Caco-2 (cell line): ENCODE data around the gene BUB1. TPM values are rescaled to one million over a fixed set of nuclear protein-coding genes. Genes with fewer than 3 reads are reported as not detected.

Source experiments
- BruUV-seq: library from RNA; stranded (reverse); fragments of 400-500 nt; replicated peaks from 2 replicates; lab custom pipeline; 2021; lab: Mats Ljungman, UMichigan
- CTCF ChIA-PET: fragments of 300-600 bp; sonication (Branson Sonifier 250); formaldehyde crosslinking; loops from one replicate; lab custom pipeline; 2022; ENCODE audit warnings: antibody characterized with exemption; lab: Charles Lee
- POLR2A ChIA-PET: fragments of 300-600 bp; sonication (Branson Sonifier 250); formaldehyde crosslinking; loops from one replicate; lab custom pipeline; 2022; ENCODE audit warnings: antibody characterized with exemption; lab: Charles Lee
- DNase-seq, 2 experiments: peaks; one replicate each; pipeline versions ENCODE4 v3.0.0 to v3.0.0-alpha.2; 2020 to 2022
- H3K27me3 ChIP-seq: replicated peaks from 2 replicates; pipeline ENCODE4 v1.6.0; 2011; ENCODE audit warnings: low read length; ENCODE audit not compliant: control insufficient read depth, insufficient read depth
- H3K36me3 ChIP-seq: 2 replicates; pipeline ENCODE4 v1.5.1; 2011; ENCODE audit warnings: low read length; ENCODE audit not compliant: control insufficient read depth, insufficient read depth
- H3K4me1 ChIP-seq: fragments of 250-450 bp; sonication (Bioruptor Pico); 2 replicates; pipeline ENCODE4 v1.5.1; 2020; ENCODE audit warnings: mild to moderate bottlenecking
- H3K4me3 ChIP-seq: 2 replicates; pipeline ENCODE4 v1.5.1; 2011; ENCODE audit warnings: low read depth, mild to moderate bottlenecking, control low read depth, low read length
- H3K9me3 ChIP-seq: fragments of 250-450 bp; sonication (Bioruptor Pico); 2 replicates; pipeline ENCODE4 v1.5.1; 2020; ENCODE audit warnings: mild to moderate bottlenecking, moderate library complexity
- H3K27ac Mint-ChIP-seq: one replicate; pipeline ENCODE4 v1.8.0; 2022; ENCODE audit warnings: mixed read lengths; ENCODE audit not compliant: unreplicated experiment
- H3K27me3 Mint-ChIP-seq: one replicate; pipeline ENCODE4 v1.8.0; 2022; ENCODE audit warnings: mixed read lengths; ENCODE audit not compliant: insufficient read depth, unreplicated experiment
- H3K36me3 Mint-ChIP-seq: one replicate; pipeline ENCODE4 v1.8.0; 2022; ENCODE audit warnings: mild to moderate bottlenecking, mixed read lengths; ENCODE audit not compliant: insufficient read depth, unreplicated experiment
- H3K4me1 Mint-ChIP-seq: one replicate; pipeline ENCODE4 v1.8.0; 2022; ENCODE audit warnings: low read depth, mixed read lengths; ENCODE audit not compliant: unreplicated experiment
- H3K4me3 Mint-ChIP-seq: one replicate; pipeline ENCODE4 v1.8.0; 2022; ENCODE audit warnings: mild to moderate bottlenecking, moderate library complexity, mixed read lengths; ENCODE audit not compliant: unreplicated experiment
- H3K9me3 Mint-ChIP-seq: one replicate; pipeline ENCODE4 v1.8.0; 2022; ENCODE audit warnings: mixed read lengths; ENCODE audit not compliant: unreplicated experiment
- intact Hi-C: fragments of 100-400 bp; cut with micrococcal nuclease; formaldehyde crosslinking; loops from one replicate; pipeline ENCODE4 v1.10.0; 2022; ENCODE audit not compliant: unreplicated experiment
- total RNA-seq: library from RNA; stranded (reverse); gene quantifications from 2 replicates; pipeline ENCODE4 v1.2.3, GENCODE V29; 2022
- TF ChIP-seq, protein P1 (sequence below), 2 experiments: fragments of 200-600 bp in 1 of 2; IDR thresholded peaks; 1 replicate in 1 of 2; 2 replicates in 1 of 2; pipeline versions ENCODE4 v1.5.1 to v1.8.0; 2011 to 2022; ENCODE audit warnings: antibody characterized with exemption in 1 of 2, control low read depth in 1 of 2, inconsistent platforms in 1 of 2, low read depth in 1 of 2, low read length in 1 of 2, mild to moderate bottlenecking in 1 of 2, moderate library complexity in 1 of 2; ENCODE audit not compliant: insufficient read depth in 1 of 2, severe bottlenecking in 1 of 2, unreplicated experiment in 1 of 2

Gene BUB1
- total RNA-seq, 1 experiment from 2014 or later: 60.7 TPM

- POLR2A ChIA-PET: no interaction called here
- BruUV-seq: no TSS peak
Observed at GRCh38 chr2:110642360-110642759, 35.5 kb downstream of the BUB1 start.

GRCh38 chr2:110639972-110640371 is 37.9 kb downstream of the BUB1 start:
- intact Hi-C loops: no loop called here
- H3K36me3 Mint-ChIP-seq: peaks cover 78% of the 10 kb centered on the region
- no peak for DNase-seq
- H3K27ac Mint-ChIP-seq: no peak overlapping the region
- no TSS peak for BruUV-seq
- Histone ChIP-seq H3K4me3 (no peak overlapping the region), H3K9me3 (no peaks in the 10 kb centered on the region), H3K36me3 (no peaks in the 10 kb centered on the region), H3K27me3 (no peaks in the 10 kb centered on the region), H3K4me1 (no peaks in the 10 kb centered on the region)
- H3K9me3 Mint-ChIP-seq: no peaks in the 10 kb centered on the region
- H3K4me3 Mint-ChIP-seq: no peak overlapping the region
- ChIA-PET CTCF (interaction anchor here (0.6 kb wide), 1 partner anchor 114 kb away, joined by 6 read pairs; no protein-coding TSS in a partner anchor), POLR2A (no interaction called here)
- no peaks in the 10 kb centered on the region for H3K4me1 Mint-ChIP-seq
- no peaks in the 10 kb centered on the region for H3K27me3 Mint-ChIP-seq
- TF ChIP-seq, protein P1, sequence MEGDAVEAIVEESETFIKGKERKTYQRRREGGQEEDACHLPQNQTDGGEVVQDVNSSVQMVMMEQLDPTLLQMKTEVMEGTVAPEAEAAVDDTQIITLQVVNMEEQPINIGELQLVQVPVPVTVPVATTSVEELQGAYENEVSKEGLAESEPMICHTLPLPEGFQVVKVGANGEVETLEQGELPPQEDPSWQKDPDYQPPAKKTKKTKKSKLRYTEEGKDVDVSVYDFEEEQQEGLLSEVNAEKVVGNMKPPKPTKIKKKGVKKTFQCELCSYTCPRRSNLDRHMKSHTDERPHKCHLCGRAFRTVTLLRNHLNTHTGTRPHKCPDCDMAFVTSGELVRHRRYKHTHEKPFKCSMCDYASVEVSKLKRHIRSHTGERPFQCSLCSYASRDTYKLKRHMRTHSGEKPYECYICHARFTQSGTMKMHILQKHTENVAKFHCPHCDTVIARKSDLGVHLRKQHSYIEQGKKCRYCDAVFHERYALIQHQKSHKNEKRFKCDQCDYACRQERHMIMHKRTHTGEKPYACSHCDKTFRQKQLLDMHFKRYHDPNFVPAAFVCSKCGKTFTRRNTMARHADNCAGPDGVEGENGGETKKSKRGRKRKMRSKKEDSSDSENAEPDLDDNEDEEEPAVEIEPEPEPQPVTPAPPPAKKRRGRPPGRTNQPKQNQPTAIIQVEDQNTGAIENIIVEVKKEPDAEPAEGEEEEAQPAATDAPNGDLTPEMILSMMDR (IDR thresholded peaks at IDR 0.05; ENCODE audit: insufficient read depth in 1 of 2, low read depth in 1 of 2, low read length in 1 of 2, severe bottlenecking in 1 of 2, unreplicated experiment in 1 of 2): no peak

More at GRCh38 chr2:110642360-110642759, 35.5 kb downstream of the BUB1 start:
- no peaks in the 10 kb centered on the region for H3K36me3 ChIP-seq
- H3K36me3 Mint-ChIP-seq: peaks cover 86% of the 10 kb centered on the region
- H3K4me1 ChIP-seq: no peaks in the 10 kb centered on the region
- H3K27me3 ChIP-seq: no peaks in the 10 kb centered on the region
- H3K4me3 ChIP-seq: no peak overlapping the region
- intact Hi-C loops: no loop called here
- TF ChIP-seq, protein P1 (IDR thresholded peaks at IDR 0.05; ENCODE audit: insufficient read depth in 1 of 2, low read depth in 1 of 2, low read length in 1 of 2, severe bottlenecking in 1 of 2, unreplicated experiment in 1 of 2): no peak
- no peak overlapping the region for H3K4me3 Mint-ChIP-seq
- H3K9me3 ChIP-seq: no peaks in the 10 kb centered on the region
- no peak for DNase-seq
- H3K27me3 Mint-ChIP-seq: no peaks in the 10 kb centered on the region
- H3K9me3 Mint-ChIP-seq: no peaks in the 10 kb centered on the region
- no peaks in the 10 kb centered on the region for H3K4me1 Mint-ChIP-seq
- H3K27ac Mint-ChIP-seq: no peak overlapping the region
- CTCF ChIA-PET: no interaction called here

DNA sequence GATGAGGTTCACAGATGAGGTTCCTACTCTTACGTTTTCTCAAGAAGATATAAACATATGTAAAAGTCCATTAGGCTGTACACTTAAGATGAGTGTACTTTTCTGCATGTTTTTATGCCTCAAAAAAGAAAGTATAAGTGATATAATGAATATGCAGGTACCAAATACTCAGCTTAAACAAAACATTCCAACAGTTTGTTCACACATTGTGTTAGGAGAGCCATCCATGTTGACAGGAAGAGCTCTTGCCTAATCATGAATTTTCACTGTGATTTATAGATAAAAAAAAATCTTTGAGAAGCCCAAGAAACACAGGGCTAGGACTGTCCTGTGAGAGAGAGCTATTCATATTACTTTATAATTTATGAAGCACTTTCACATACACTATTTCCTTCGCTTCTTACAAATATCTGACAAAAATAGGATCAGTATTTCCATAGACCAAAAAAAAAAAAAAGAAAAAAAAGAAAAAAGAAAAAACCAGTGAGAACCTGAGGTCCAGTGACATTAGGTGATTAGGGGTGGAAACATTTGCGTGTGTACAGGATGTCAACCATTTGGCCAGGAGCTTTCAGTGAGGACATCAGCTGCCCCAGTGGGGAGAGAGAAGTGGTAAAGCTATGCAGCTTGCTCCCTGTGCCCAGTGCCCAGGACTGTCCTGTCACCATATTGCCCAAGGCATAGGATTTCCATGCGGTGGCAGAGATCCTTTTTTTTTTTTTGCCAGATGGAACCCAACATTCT is 38.7 kb downstream of the BUB1 start:
- H3K4me3 ChIP-seq: no peak overlapping the region
- POLR2A ChIA-PET: no interaction called here
- no peak for DNase-seq
- TF ChIP-seq, protein P1 (IDR thresholded peaks at IDR 0.05; ENCODE audit: insufficient read depth in 1 of 2, low read depth in 1 of 2, low read length in 1 of 2, severe bottlenecking in 1 of 2, unreplicated experiment in 1 of 2): no peak
- CTCF ChIA-PET: no interaction called here
- no peaks in the 10 kb centered on the region for H3K9me3 Mint-ChIP-seq
- no peaks in the 10 kb centered on the region for H3K9me3 ChIP-seq
- no peaks in the 10 kb centered on the region for H3K27me3 ChIP-seq
- intact Hi-C loops: no loop called here
- H3K4me1 Mint-ChIP-seq: no peaks in the 10 kb centered on the region
- H3K36me3 ChIP-seq: no peaks in the 10 kb centered on the region
- H3K27ac Mint-ChIP-seq: no peak overlapping the region
- H3K36me3 Mint-ChIP-seq: peaks cover 75% of the 10 kb centered on the region
- no peaks in the 10 kb centered on the region for H3K27me3 Mint-ChIP-seq
- BruUV-seq: no TSS peak
- no peak overlapping the region for H3K4me3 Mint-ChIP-seq
- H3K4me1 ChIP-seq: no peaks in the 10 kb centered on the region
